ENCODE data around the gene N4BP2L2.

DNA sequence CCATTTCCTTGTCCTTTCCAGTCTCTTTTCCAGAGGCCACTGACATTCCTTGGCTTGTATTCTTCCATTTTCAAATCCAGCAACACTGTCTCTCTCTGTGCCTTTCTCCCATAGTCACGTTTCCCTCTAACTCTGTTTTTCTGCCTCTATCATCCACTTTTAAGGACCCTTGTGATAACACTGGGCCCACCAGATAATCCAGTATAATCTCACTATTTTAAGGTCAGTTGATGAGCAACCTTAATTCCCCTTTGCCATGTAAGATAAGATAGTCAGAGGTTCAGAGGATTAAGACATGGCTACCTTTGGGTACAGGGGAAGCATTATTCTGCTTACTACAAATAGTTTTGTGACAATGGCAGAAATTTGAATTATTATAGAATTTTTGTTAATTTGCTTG is 64.9 kb downstream of the N4BP2L2 start:
- TF ChIP-seq, protein P1, sequence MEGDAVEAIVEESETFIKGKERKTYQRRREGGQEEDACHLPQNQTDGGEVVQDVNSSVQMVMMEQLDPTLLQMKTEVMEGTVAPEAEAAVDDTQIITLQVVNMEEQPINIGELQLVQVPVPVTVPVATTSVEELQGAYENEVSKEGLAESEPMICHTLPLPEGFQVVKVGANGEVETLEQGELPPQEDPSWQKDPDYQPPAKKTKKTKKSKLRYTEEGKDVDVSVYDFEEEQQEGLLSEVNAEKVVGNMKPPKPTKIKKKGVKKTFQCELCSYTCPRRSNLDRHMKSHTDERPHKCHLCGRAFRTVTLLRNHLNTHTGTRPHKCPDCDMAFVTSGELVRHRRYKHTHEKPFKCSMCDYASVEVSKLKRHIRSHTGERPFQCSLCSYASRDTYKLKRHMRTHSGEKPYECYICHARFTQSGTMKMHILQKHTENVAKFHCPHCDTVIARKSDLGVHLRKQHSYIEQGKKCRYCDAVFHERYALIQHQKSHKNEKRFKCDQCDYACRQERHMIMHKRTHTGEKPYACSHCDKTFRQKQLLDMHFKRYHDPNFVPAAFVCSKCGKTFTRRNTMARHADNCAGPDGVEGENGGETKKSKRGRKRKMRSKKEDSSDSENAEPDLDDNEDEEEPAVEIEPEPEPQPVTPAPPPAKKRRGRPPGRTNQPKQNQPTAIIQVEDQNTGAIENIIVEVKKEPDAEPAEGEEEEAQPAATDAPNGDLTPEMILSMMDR (IDR thresholded peaks at IDR 0.05): no peak
- TF ChIP-seq POLR2A (IDR thresholded peaks at IDR 0.05): no peak
- no peak for TF ChIP-seq EP300 (IDR thresholded peaks at IDR 0.05)
- TF ChIP-seq POLR2AphosphoS5 (IDR thresholded peaks at IDR 0.05): no peak
